Vagina (tissue), 2 donors: ENCODE measurements around the gene VPS51.

ENCODE experiments used
- POLR2A ChIP-seq, 2 donors: fragments of 450-650 bp; IDR thresholded peaks; one replicate each; pipeline ENCODE4 v1.6.1; 2017; ENCODE audit warnings: antibody characterized with exemption in 2 of 2, mild to moderate bottlenecking in 2 of 2, moderate library complexity in 2 of 2
- POLR2AphosphoS5 ChIP-seq, 2 donors: sonication (generic); formaldehyde crosslinking; IDR thresholded peaks; one replicate each; pipeline ENCODE4 v1.9.0; 2017; ENCODE audit warnings: antibody characterized with exemption in 2 of 2, mild to moderate bottlenecking in 2 of 2, low read depth in 1 of 2; ENCODE audit not compliant: insufficient read depth in 1 of 2
- TF ChIP-seq, protein P1 (sequence below), 3 experiments: fragments of 450-650 bp in 2 of 3; fragments of 200-600 bp in 1 of 3; sonication (generic) in 1 of 3; IDR thresholded peaks; one replicate each; pipeline ENCODE4 v1.5.1; 2017 to 2019; ENCODE audit warnings: antibody characterized with exemption in 3 of 3, mild to moderate bottlenecking in 2 of 3, moderate library complexity in 2 of 3

GRCh38 chr11:65078786-65079342, 17.1 kb upstream of the VPS51 start:
- TF ChIP-seq, protein P1, sequence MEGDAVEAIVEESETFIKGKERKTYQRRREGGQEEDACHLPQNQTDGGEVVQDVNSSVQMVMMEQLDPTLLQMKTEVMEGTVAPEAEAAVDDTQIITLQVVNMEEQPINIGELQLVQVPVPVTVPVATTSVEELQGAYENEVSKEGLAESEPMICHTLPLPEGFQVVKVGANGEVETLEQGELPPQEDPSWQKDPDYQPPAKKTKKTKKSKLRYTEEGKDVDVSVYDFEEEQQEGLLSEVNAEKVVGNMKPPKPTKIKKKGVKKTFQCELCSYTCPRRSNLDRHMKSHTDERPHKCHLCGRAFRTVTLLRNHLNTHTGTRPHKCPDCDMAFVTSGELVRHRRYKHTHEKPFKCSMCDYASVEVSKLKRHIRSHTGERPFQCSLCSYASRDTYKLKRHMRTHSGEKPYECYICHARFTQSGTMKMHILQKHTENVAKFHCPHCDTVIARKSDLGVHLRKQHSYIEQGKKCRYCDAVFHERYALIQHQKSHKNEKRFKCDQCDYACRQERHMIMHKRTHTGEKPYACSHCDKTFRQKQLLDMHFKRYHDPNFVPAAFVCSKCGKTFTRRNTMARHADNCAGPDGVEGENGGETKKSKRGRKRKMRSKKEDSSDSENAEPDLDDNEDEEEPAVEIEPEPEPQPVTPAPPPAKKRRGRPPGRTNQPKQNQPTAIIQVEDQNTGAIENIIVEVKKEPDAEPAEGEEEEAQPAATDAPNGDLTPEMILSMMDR (IDR thresholded peaks at IDR 0.05), result no peak
- TF ChIP-seq POLR2A (IDR thresholded peaks at IDR 0.05), result no peak
- no peak for TF ChIP-seq POLR2AphosphoS5 (IDR thresholded peaks at IDR 0.05; ENCODE audit: insufficient read depth in 1 of 2, low read depth in 1 of 2)
